Activated CD8-positive, alpha-beta memory T cell treated with anti-CD3 and anti-CD28 coated beads, Interleukin-2, amount 10 ng/mL, durations not matched to agents 7 days and 5 days (primary cell): Measurements from ENCODE around the gene MTF2. TPM values are rescaled to one million over a fixed set of nuclear protein-coding genes. Genes with fewer than 3 reads are reported as not detected.

Source experiments
- ATAC-seq: fragments of 150-1000 bp; cut with Tn5 transposase; one replicate; pipeline ENCODE4 v1.10.0; 2021; ENCODE audit warnings: moderate library complexity
- CTCF ChIA-PET: fragments of 350-600 bp; sonication (Branson Sonifier 250); formaldehyde crosslinking; loops from one replicate; lab custom pipeline; 2021; ENCODE audit warnings: antibody characterized with exemption; lab: Charles Lee
- DNase-seq: peaks from one replicate; pipeline ENCODE4 v3.0.0-alpha.2; 2020
- H3K27ac Mint-ChIP-seq: one replicate; pipeline ENCODE4 v1.8.0; 2021; ENCODE audit warnings: mild to moderate bottlenecking, mixed read lengths
- H3K27me3 Mint-ChIP-seq: one replicate; pipeline ENCODE4 v1.8.0; 2021; ENCODE audit warnings: mixed read lengths
- H3K36me3 Mint-ChIP-seq: one replicate; pipeline ENCODE4 v1.8.0; 2021; ENCODE audit warnings: mild to moderate bottlenecking, mixed read lengths
- H3K4me1 Mint-ChIP-seq: one replicate; pipeline ENCODE4 v1.8.0; 2021; ENCODE audit warnings: mixed read lengths
- H3K4me3 Mint-ChIP-seq: one replicate; pipeline ENCODE4 v1.8.0; 2021; ENCODE audit warnings: mild to moderate bottlenecking, moderate library complexity, mixed read lengths
- H3K9me3 Mint-ChIP-seq: one replicate; pipeline ENCODE4 v1.8.0; 2022; ENCODE audit warnings: low read depth, mixed read lengths
- total RNA-seq, 2 experiments: library from RNA; stranded (reverse); gene quantifications; one replicate each; pipeline ENCODE4 v1.2.3, GENCODE V29; 2021

Gene MTF2
- total RNA-seq, 2 experiments from 2014 or later: 70.6 to 75.7 TPM

GRCh38 chr1:93093332-93094006 is 14.4 kb downstream of the MTF2 start:
- no peak overlapping the region for H3K4me3 Mint-ChIP-seq
- no peak for ATAC-seq

DNA sequence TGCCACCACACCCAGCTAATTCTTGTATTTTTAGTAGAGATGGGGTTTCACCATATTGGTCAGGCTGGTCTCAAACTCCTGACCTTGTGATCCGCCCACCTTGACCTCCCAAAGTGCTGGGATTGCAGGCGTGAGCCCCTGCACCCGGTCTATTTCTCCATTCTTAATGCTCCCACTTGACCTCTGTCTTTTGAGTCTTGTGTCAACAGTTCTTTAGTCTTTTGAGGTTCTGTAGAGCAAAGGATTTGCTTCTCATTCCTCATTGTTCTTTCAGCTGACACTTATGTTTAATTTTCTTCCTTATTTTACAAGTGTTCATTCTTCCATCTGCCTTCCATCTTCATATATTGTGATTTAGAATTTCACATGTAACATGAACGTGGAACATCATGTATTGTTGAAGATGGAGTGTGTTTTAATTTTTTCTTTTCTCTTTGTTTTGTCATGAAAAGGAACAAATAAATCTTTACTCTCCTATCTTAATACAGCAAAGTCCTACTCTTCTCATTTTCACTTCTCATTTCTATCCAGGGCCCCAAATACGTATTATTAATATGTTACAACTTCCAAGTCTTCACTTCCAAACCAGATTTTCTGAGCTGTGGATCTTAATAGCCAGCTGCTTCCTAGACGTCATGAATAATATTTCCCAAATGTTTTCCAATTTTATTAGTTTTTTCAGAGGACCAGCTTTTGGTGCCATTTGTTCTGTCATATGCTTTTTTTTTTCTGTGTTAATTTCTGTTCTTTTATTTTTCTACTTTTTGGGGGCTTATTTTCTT is 16.9 kb downstream of the MTF2 start:
- no peaks in the 10 kb centered on the region for H3K27me3 Mint-ChIP-seq
- H3K27ac Mint-ChIP-seq: no peak overlapping the region

More at GRCh38 chr1:93093332-93094006, 14.4 kb downstream of the MTF2 start:
- CTCF ChIA-PET: no interaction called here
- Mint-ChIP-seq H3K27ac (no peak overlapping the region), H3K36me3 (peaks cover 34% of the 10 kb centered on the region), H3K9me3 (peaks cover 2% of the 10 kb centered on the region), H3K4me1 (peaks cover 22% of the 10 kb centered on the region), H3K27me3 (no peaks in the 10 kb centered on the region)
- no peak for DNase-seq

GRCh38 chr1:93102142-93102541 is 23.1 kb downstream of the MTF2 start:
- Mint-ChIP-seq H3K9me3 (peaks cover 7% of the 10 kb centered on the region), H3K4me3 (no peak overlapping the region), H3K36me3 (peaks cover 49% of the 10 kb centered on the region), H3K27me3 (no peaks in the 10 kb centered on the region), H3K27ac (no peak overlapping the region), H3K4me1 (peaks cover 13% of the 10 kb centered on the region)
- no peak for ATAC-seq
- CTCF ChIA-PET: no interaction called here
- no peak for DNase-seq

More for the DNA sequence above, 16.9 kb downstream of the MTF2 start:
- DNase-seq (no peak), ATAC-seq (no peak)
- Mint-ChIP-seq H3K4me3 (no peak overlapping the region), H3K36me3 (peaks cover 31% of the 10 kb centered on the region), H3K9me3 (peaks cover 2% of the 10 kb centered on the region), H3K4me1 (peaks cover 25% of the 10 kb centered on the region)
- CTCF ChIA-PET: interaction anchor here (0.8 to 1.2 kb wide), 2 partner anchors 134 to 209 kb away, joined by 3 read pairs; partner anchors contain the start of gene DIPK1A

DNA sequence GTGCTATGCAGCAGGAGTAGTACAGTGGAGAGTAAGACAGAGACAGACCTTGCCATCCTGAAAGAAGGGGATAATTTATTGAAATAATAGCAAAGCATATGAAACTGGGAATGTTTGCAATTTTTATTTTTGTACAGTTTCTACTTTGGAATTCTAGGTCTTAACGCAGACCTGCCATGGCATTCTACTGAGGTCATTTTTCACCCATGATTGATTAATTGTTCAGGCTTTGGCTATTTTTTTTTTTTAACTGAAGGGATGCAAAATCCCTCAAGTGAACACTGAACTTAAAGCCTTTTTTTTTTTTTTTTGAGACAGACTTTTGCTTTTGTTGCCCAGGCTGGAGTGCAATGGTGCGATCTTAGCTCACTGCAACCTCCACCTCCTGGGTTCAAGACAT is 27.1 kb downstream of the MTF2 start:
- CTCF ChIA-PET: no interaction called here
- H3K27me3 Mint-ChIP-seq: no peaks in the 10 kb centered on the region
- peaks cover 66% of the 10 kb centered on the region for H3K36me3 Mint-ChIP-seq
- H3K9me3 Mint-ChIP-seq: peaks cover 13% of the 10 kb centered on the region
- ATAC-seq (no peak), DNase-seq (no peak)
- no peak overlapping the region for H3K27ac Mint-ChIP-seq
- no peak overlapping the region for H3K4me3 Mint-ChIP-seq
- peaks cover 19% of the 10 kb centered on the region for H3K4me1 Mint-ChIP-seq

DNA sequence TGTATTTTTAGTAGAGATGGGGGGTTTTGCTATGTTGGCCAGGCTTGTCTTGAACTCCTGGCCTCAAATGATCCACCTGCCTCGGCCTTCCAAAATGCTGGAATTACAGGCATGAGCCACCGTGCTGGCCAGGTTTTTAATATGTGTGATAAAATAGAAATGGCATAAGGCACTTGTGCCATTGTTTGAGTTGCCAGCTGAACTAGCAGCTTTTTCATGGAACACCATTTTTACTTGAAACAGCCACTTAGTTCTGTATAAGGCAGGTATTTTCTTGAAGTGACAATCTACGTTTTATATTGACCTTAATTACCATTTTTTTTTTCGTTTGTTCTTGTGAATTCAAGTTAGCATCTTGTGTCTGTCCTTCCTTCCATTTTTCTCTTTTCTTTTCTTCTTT is 28.3 kb downstream of the MTF2 start:
- Mint-ChIP-seq H3K4me1 (peaks cover 18% of the 10 kb centered on the region), H3K9me3 (peaks cover 13% of the 10 kb centered on the region), H3K36me3 (peaks cover 60% of the 10 kb centered on the region), H3K27ac (no peak overlapping the region), H3K4me3 (no peak overlapping the region), H3K27me3 (no peaks in the 10 kb centered on the region)
- no peak for ATAC-seq
- CTCF ChIA-PET: no interaction called here
- no peak for DNase-seq

- peaks cover 16% of the 10 kb centered on the region for H3K4me1 Mint-ChIP-seq
- CTCF ChIA-PET: interaction anchor here (0.7 kb wide), 1 partner anchor 74 kb away, joined by 4 read pairs; no protein-coding TSS in a partner anchor
- ATAC-seq (no peak), DNase-seq (no peak)
- peaks cover 13% of the 10 kb centered on the region for H3K9me3 Mint-ChIP-seq
- H3K36me3 Mint-ChIP-seq: peaks cover 59% of the 10 kb centered on the region
- no peak overlapping the region for H3K4me3 Mint-ChIP-seq
- no peaks in the 10 kb centered on the region for H3K27me3 Mint-ChIP-seq
- no peak overlapping the region for H3K27ac Mint-ChIP-seq
These were observed 29.3 kb downstream of the MTF2 start for GRCh38 chr1:93108335-93108734.

GRCh38 chr1:93109578-93109977 is 30.5 kb downstream of the MTF2 start:
- Mint-ChIP-seq H3K27me3 (no peaks in the 10 kb centered on the region), H3K4me1 (peaks cover 16% of the 10 kb centered on the region), H3K36me3 (peaks cover 54% of the 10 kb centered on the region), H3K4me3 (no peak overlapping the region), H3K9me3 (peaks cover 13% of the 10 kb centered on the region), H3K27ac (no peak overlapping the region)
- CTCF ChIA-PET: interaction anchor here (1.2 to 1.3 kb wide), 2 partner anchors 30 to 86 kb away, joined by 3 read pairs; no protein-coding TSS in a partner anchor
- DNase-seq (no peak), ATAC-seq (no peak)

DNA sequence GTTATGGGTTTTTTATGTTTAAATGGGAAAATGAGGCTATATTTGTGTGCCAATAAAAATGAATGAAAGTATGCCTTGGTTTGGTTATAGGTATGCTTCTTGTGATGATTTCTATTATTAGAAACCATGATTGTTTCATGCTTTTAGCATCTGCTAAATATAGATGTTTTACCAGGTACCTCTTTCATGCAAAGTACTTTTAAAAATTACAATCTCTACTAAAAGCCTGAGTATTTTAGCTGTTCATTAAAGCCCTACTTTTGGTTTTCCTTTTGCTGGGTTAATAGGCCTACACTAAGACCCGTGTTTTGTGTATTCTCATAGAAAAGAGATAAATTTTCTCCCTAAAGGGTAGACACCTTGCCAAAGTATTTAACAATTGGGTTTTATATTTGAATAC is 32.0 kb downstream of the MTF2 start:
- ATAC-seq (no peak), DNase-seq (no peak)
- Mint-ChIP-seq H3K27me3 (no peaks in the 10 kb centered on the region), H3K4me1 (peaks cover 16% of the 10 kb centered on the region), H3K27ac (no peak overlapping the region), H3K4me3 (no peak overlapping the region), H3K36me3 (peaks cover 49% of the 10 kb centered on the region), H3K9me3 (peaks cover 10% of the 10 kb centered on the region)
- CTCF ChIA-PET: no interaction called here

- ATAC-seq (no peak), DNase-seq (no peak)
- H3K36me3 Mint-ChIP-seq: peaks cover 48% of the 10 kb centered on the region
- CTCF ChIA-PET: no interaction called here
- no peak overlapping the region for H3K4me3 Mint-ChIP-seq
- no peak overlapping the region for H3K27ac Mint-ChIP-seq
- peaks cover 9% of the 10 kb centered on the region for H3K9me3 Mint-ChIP-seq
- H3K4me1 Mint-ChIP-seq: peaks cover 16% of the 10 kb centered on the region
- H3K27me3 Mint-ChIP-seq: no peaks in the 10 kb centered on the region
These were observed 32.5 kb downstream of the MTF2 start for GRCh38 chr1:93111561-93111960.

DNA sequence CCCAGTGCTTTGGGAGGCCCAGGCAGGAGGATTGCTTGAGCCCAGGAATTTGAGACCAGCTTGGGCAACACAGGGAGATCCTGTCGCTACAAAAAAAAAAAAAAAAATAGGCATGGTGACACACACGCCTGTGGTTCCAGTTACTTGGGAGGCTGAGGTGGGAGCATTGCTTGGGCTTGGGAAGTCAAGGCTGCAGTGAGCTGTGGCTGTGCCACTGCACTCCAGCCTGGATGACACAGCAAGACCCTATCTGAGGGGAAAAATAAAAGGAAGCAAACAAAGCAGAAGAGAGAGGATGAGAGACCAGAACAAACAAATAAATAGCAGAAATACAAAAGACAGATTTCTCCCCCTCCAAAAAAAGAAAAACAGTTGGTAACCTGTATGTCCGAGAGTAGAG is 34.0 kb downstream of the MTF2 start:
- Mint-ChIP-seq H3K4me1 (peaks cover 16% of the 10 kb centered on the region), H3K9me3 (peaks cover 4% of the 10 kb centered on the region), H3K27ac (no peak overlapping the region), H3K4me3 (no peak overlapping the region), H3K36me3 (peaks cover 40% of the 10 kb centered on the region), H3K27me3 (no peaks in the 10 kb centered on the region)
- CTCF ChIA-PET: no interaction called here
- no peak for DNase-seq
- no peak for ATAC-seq

- DNase-seq: no peak
- Mint-ChIP-seq H3K36me3 (peaks cover 41% of the 10 kb centered on the region), H3K4me3 (no peak overlapping the region), H3K4me1 (peaks cover 9% of the 10 kb centered on the region), H3K27me3 (no peaks in the 10 kb centered on the region), H3K9me3 (no peaks in the 10 kb centered on the region), H3K27ac (no peak overlapping the region)
- no peak for ATAC-seq
- CTCF ChIA-PET: no interaction called here
These were observed 35.3 kb downstream of the MTF2 start for GRCh38 chr1:93114391-93114790.

DNA sequence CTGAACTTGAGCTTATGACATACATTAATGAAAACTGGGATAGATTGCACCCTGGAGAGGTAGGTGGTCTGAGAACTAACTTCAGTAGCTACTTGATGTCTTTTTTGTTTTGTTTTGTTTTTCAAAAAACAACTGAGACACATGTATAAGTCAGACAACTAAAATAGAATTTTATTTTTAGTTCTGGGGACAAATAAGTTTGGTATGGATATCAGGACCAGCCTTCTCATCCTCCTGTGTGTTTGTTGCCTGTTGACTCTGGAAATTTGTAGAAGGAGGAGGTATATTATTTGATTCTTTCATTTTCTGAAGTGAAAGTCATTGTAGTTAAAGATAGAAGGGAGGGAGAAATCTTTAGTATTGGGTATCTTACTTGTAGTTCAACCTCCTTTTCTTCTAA is 41.5 kb downstream of the MTF2 start:
- CTCF ChIA-PET: interaction anchor here (1.4 kb wide), 1 partner anchor 97 kb away, joined by 3 read pairs; no protein-coding TSS in a partner anchor
- Mint-ChIP-seq H3K27me3 (no peaks in the 10 kb centered on the region), H3K4me1 (peaks cover 10% of the 10 kb centered on the region), H3K27ac (no peak overlapping the region), H3K36me3 (peaks cover 47% of the 10 kb centered on the region), H3K9me3 (no peaks in the 10 kb centered on the region), H3K4me3 (no peak overlapping the region)
- DNase-seq: no peak
- ATAC-seq: no peak

GRCh38 chr1:93123201-93123783 is 44.2 kb downstream of the MTF2 start:
- Mint-ChIP-seq H3K4me3 (no peak overlapping the region), H3K9me3 (no peaks in the 10 kb centered on the region), H3K27me3 (no peaks in the 10 kb centered on the region), H3K4me1 (peaks cover 12% of the 10 kb centered on the region), H3K36me3 (peaks cover 39% of the 10 kb centered on the region), H3K27ac (no peak overlapping the region)
- CTCF ChIA-PET: interaction anchor here (0.6 kb wide), 1 partner anchor 180 kb away, joined by 5 read pairs; no protein-coding TSS in a partner anchor
- DNase-seq (no peak), ATAC-seq (no peak)
